GM12892 (cell line): ENCODE measurements around the gene SERINC2.

Experiments used
- POLR2A ChIP-seq: IDR thresholded peaks from 2 replicates; pipeline ENCODE4 v1.6.1; 2011; ENCODE audit warnings: low read depth, low read length, control low read depth
- POLR2AphosphoS5 ChIP-seq: IDR thresholded peaks from 2 replicates; pipeline ENCODE4 v1.6.1; 2011; ENCODE audit warnings: low read depth, low read length, control low read depth
- TAF1 ChIP-seq: IDR thresholded peaks from 2 replicates; pipeline ENCODE4 v1.6.1; 2011; ENCODE audit warnings: low read depth, mild to moderate bottlenecking, control low read depth, low read length, borderline replicate concordance

DNA sequence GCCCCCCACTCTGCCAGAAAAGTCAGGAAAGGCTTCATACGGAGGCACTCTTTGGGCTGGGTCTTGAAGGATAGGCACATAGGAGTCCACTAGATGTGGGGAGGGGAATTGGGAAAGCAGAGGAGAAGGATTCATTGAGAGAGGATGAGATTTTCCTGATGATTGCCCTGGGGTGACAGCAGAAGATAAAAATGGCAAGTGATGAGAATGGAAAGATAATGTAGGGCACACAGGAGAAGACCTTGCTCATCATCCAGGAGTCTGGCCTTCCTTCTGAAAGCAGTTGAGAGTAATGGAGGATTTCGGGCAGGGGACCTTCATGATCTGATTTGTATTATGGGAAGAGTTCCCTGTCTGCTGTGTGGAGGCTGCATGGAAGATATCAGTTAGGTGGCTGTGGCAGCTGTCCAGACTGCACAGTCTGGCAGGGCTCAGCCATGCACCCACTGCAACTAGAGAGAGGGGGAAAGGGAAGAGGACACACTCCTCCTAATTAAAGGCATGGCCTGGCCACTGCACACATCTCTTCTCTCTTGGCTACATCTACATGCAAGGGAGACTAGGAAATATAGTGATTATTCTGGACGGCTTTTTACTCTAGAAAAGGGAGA lies 30.5 kb upstream of the SERINC2 start:
- TF ChIP-seq POLR2A: no peak
- TF ChIP-seq POLR2AphosphoS5: no peak
- TF ChIP-seq TAF1: no peak
